Tibial artery (tissue), 4 donors: ENCODE data around the gene S1PR1.
A peak's percentile ranks its signal among the peaks of the same experiment; 100 is the strongest.

Experiments used
- DNase-seq, 2 donors: peaks; one replicate each; pipeline ENCODE4 v3.0.0-alpha.2; 2019
- H3K27ac ChIP-seq, 2 donors: fragments of 200-600 bp; sonication (generic) in 1 of 2; 1 replicate in 1 of 2; 2 replicates in 1 of 2; pipeline ENCODE4 v1.5.1; 2018 to 2019; ENCODE audit warnings: mild to moderate bottlenecking in 1 of 2
- H3K27me3 ChIP-seq, 2 donors: fragments of 200-600 bp; sonication (generic) in 1 of 2; one replicate each; pipeline versions ENCODE4 v1.5.1 to v1.6.0; 2016 to 2019
- H3K36me3 ChIP-seq, 3 donors: fragments of 200-600 bp; sonication (generic) in 2 of 3; one replicate each; pipeline ENCODE4 v1.5.1; 2016 to 2019; ENCODE audit warnings: mild to moderate bottlenecking in 2 of 3
- H3K4me1 ChIP-seq, 4 donors: fragments of 200-600 bp; sonication (generic) in 2 of 4; 1 replicate in 3 of 4; 2 replicates in 1 of 4; pipeline ENCODE4 v1.5.1; 2016 to 2019
- H3K4me3 ChIP-seq, 2 donors: fragments of 200-600 bp; sonication (generic) in 1 of 2; 1 replicate in 1 of 2; 2 replicates in 1 of 2; pipeline ENCODE4 v1.5.1; 2018 to 2019; ENCODE audit warnings: mild to moderate bottlenecking in 2 of 2
- H3K9me3 ChIP-seq, 3 donors: fragments of 200-600 bp; sonication (generic) in 1 of 3; one replicate each; pipeline ENCODE4 v1.5.1; 2016 to 2019
- intact Hi-C: fragments of 100-400 bp; cut with DNase I; formaldehyde crosslinking; loops from one replicate; pipeline ENCODE4 v1.15.0; 2023; ENCODE audit warnings: low total_unique reads
- TF ChIP-seq, protein P1 (sequence below), 2 experiments: fragments of 200-600 bp in 1 of 2; fragments of 450-650 bp in 1 of 2; IDR thresholded peaks; one replicate each; pipeline ENCODE4 v1.5.1; 2017 to 2019; ENCODE audit warnings: antibody characterized with exemption in 2 of 2, mild to moderate bottlenecking in 1 of 2, moderate library complexity in 1 of 2

Gene S1PR1

DNA sequence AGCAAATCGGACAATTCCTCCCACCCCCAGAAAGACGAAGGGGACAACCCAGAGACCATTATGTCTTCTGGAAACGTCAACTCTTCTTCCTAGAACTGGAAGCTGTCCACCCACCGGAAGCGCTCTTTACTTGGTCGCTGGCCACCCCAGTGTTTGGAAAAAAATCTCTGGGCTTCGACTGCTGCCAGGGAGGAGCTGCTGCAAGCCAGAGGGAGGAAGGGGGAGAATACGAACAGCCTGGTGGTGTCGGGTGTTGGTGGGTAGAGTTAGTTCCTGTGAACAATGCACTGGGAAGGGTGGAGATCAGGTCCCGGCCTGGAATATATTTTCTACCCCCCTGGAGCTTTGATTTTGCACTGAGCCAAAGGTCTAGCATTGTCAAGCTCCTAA, 3.2 kb downstream of the S1PR1 start:
- Histone ChIP-seq H3K27me3 (peaks cover 0 to 2% of the 10 kb centered on the region in 2 donors), H3K4me3 (peak overlapping the region; percentile 7 to 65), H3K36me3 (peaks cover 0 to 17% (median 0%) of the 10 kb centered on the region in 3 donors), H3K9me3 (no peaks in the 10 kb centered on the region), H3K4me1 (peaks cover 0 to 34% (median 21%) of the 10 kb centered on the region in 4 donors), H3K27ac (no peak overlapping the region)
- TF ChIP-seq, protein P1, sequence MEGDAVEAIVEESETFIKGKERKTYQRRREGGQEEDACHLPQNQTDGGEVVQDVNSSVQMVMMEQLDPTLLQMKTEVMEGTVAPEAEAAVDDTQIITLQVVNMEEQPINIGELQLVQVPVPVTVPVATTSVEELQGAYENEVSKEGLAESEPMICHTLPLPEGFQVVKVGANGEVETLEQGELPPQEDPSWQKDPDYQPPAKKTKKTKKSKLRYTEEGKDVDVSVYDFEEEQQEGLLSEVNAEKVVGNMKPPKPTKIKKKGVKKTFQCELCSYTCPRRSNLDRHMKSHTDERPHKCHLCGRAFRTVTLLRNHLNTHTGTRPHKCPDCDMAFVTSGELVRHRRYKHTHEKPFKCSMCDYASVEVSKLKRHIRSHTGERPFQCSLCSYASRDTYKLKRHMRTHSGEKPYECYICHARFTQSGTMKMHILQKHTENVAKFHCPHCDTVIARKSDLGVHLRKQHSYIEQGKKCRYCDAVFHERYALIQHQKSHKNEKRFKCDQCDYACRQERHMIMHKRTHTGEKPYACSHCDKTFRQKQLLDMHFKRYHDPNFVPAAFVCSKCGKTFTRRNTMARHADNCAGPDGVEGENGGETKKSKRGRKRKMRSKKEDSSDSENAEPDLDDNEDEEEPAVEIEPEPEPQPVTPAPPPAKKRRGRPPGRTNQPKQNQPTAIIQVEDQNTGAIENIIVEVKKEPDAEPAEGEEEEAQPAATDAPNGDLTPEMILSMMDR (IDR thresholded peaks at IDR 0.05) = no peak
- intact Hi-C loops = no loop called here
- no peak for DNase-seq

DNA sequence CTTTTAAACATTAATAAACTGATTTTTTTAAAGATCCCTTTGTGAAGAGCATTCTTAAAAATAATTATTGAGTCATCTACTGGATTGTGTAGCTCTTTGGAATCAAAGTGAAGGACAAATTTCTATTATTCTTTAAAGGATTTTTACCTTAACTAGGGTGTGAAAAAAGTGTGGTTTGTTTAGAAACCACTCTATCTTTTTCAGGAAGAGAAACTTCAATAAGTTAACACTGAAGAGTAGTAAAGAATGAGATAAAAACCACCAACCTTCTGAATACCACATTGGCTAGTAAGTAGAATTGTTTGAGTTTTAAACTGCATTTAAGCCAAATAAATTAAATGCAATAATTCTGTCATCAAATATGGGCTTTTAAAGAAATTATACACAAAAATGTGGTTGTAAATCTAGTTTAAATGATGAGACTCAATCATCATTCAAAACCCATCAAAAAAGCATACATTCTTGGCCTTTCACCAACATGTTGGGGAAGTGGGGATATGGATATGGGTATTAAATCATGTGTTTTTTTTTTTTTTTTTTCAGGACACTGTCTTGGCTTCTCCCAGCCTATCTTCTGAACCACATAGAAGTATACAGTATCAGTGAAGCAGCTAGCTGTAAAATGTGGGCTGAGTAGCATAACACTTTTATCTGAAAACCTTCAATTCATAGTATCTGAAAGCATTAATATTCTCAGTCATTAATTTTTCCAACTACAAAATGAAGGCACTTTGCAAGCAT, 4.8 kb downstream of the S1PR1 start:
- Histone ChIP-seq H3K36me3 (peaks cover 0 to 17% (median 0%) of the 10 kb centered on the region in 3 donors), H3K9me3 (no peaks in the 10 kb centered on the region), H3K4me3 (no peak overlapping the region), H3K4me1 (peaks cover 0 to 24% (median 17%) of the 10 kb centered on the region in 4 donors), H3K27ac (no peak overlapping the region), H3K27me3 (peaks cover 0 to 2% of the 10 kb centered on the region in 2 donors)
- DNase-seq = no peak
- intact Hi-C loops = no loop called here
- TF ChIP-seq, protein P1 (IDR thresholded peaks at IDR 0.05) = no peak

DNA sequence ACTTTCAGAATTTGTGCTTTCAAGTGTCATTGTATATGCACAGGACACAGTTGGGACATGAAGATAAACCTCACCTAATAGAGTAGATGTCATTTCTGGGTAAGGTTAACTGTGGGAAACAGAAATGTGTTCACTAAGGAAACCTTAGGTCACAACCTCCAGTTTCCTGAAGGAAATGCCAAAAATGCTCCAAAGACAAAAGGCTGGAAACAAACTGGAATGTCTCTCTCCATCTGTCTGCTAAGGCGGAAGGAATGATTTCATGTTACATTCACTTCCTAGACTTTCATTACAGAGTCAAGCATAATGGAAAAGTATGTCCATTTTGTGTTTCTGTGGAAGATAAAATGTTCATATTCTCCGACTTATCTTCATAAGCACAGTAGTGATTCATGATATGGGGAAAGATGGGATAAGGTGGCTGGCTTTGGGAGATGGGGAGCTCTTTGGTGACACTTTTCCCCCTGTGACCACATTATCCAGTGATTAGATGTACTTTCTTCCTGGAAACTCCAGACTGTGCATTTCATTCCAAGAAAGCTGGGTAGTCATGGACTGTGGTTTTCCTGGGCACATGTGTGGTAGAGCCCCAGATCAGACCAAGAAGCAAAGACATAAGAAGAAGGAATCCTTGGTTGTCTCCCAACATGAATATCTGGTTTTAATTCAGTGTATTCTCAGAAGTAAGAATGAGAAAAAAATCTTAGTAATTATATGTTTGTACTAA, 5.7 kb downstream of the S1PR1 start:
- Histone ChIP-seq H3K27me3 (peaks cover 0 to 2% of the 10 kb centered on the region in 2 donors), H3K9me3 (no peaks in the 10 kb centered on the region), H3K36me3 (peaks cover 0 to 17% (median 0%) of the 10 kb centered on the region in 3 donors), H3K27ac (no peak overlapping the region), H3K4me3 (no peak overlapping the region), H3K4me1 (peaks cover 0 to 16% (median 11%) of the 10 kb centered on the region in 4 donors)
- TF ChIP-seq, protein P1 (IDR thresholded peaks at IDR 0.05) = no peak
- intact Hi-C loops = no loop called here
- no peak for DNase-seq

DNA sequence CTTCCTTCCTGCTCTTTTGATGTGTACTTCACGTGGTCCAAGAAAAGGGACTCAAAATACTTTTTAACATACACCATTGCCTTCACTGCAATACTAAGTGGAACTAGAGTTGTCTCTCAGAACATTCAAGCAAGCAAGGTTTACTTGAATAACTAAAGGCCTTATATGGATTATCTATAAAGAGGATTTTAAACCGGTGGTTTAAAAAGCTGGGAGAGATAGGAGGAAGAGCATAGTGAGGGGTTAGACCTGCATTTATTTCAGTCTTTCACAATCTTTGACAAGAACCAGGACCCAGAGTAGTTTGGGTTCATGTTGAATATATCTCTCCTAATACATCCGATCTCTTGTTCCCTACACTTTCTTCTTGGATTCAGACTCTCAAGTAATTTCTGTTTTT, 6.9 kb downstream of the S1PR1 start:
- H3K4me3 ChIP-seq = no peak overlapping the region
- H3K27ac ChIP-seq = no peak overlapping the region
- H3K4me1 ChIP-seq = peaks cover 0 to 4% (median under 1%) of the 10 kb centered on the region in 4 donors
- intact Hi-C loops = no loop called here
- H3K36me3 ChIP-seq = peaks cover 0 to 17% (median 0%) of the 10 kb centered on the region in 3 donors
- peaks cover 0 to 2% of the 10 kb centered on the region in 2 donors for H3K27me3 ChIP-seq
- H3K9me3 ChIP-seq = no peaks in the 10 kb centered on the region
- TF ChIP-seq, protein P1 (IDR thresholded peaks at IDR 0.05) = no peak
- DNase-seq = no peak

DNA sequence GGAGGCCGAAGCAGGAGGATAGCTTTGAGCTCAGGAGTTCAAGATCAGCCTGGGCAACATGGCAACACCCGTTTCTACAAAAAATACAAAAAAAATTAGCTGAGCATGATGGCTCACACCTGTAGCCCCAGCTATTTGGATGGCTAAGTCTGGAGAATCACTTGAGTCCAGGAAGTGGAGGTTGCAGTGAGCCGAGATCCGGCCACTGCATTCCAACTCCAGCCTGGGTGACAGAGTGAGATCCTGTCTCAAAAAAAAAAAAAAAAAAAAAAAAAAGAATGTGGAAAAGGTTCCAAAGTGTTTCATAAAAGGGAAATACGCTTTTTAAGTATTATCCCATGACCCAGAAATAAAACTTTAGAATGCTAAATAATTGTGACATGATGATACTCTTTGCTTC, 8.0 kb downstream of the S1PR1 start:
- TF ChIP-seq, protein P1 (IDR thresholded peaks at IDR 0.05) = no peak
- H3K36me3 ChIP-seq = peaks cover 0 to 11% (median 0%) of the 10 kb centered on the region in 3 donors
- no peaks in the 10 kb centered on the region for H3K27me3 ChIP-seq
- H3K27ac ChIP-seq = no peak overlapping the region
- intact Hi-C loops = no loop called here
- no peaks in the 10 kb centered on the region for H3K9me3 ChIP-seq
- no peaks in the 10 kb centered on the region for H3K4me1 ChIP-seq
- no peak overlapping the region for H3K4me3 ChIP-seq
- DNase-seq = no peak
